OCI-LY7 (cell line): ENCODE data around the gene LRIG1. TPM values are rescaled to one million over a fixed set of nuclear protein-coding genes. Genes with fewer than 3 reads are reported as not detected.

Experiments
- BruUV-seq: library from RNA; stranded (reverse); fragments of 400-500 nt; replicated peaks from 2 replicates; lab custom pipeline; 2021; lab: Mats Ljungman, UMichigan
- CTCF ChIA-PET: fragments of 300-600 bp; sonication (Branson Sonifier 250); formaldehyde crosslinking; loops from one replicate; lab custom pipeline; 2022; ENCODE audit warnings: antibody characterized with exemption; ENCODE audit not compliant: unreplicated experiment; lab: Charles Lee
- POLR2A ChIA-PET: fragments of 300-600 bp; sonication (Branson Sonifier 250); formaldehyde crosslinking; loops from one replicate; lab custom pipeline; 2022; ENCODE audit warnings: antibody characterized with exemption; lab: Charles Lee
- DNase-seq: peaks from one replicate; pipeline ENCODE4 v3.0.0-alpha.2; 2015; ENCODE audit warnings: low spot score
- H2AFZ ChIP-seq: fragments of 200-600 bp; sonication (generic), shearing (Covaris generic); 2 replicates; pipeline ENCODE4 v1.6.1; 2014; ENCODE audit warnings: mild to moderate bottlenecking, antibody characterized with exemption, low read length, moderate library complexity
- H3K27ac ChIP-seq: fragments of 200-600 bp; sonication (generic); 2 replicates; pipeline ENCODE4 v1.5.1; 2014; ENCODE audit warnings: mixed run types, low read depth, mild to moderate bottlenecking, moderate library complexity, low read length, inconsistent platforms; ENCODE audit not compliant: poor library complexity, severe bottlenecking
- H3K36me3 ChIP-seq: fragments of 200-600 bp; sonication (generic); 2 replicates; pipeline ENCODE4 v1.6.1; 2014; ENCODE audit warnings: mild to moderate bottlenecking, antibody characterized with exemption, low read length, moderate library complexity, mixed read lengths; ENCODE audit not compliant: insufficient read depth
- H3K4me1 ChIP-seq: fragments of 200-600 bp; sonication (generic); 2 replicates; pipeline ENCODE4 v1.5.1; 2014; ENCODE audit warnings: mild to moderate bottlenecking, low read length; ENCODE audit not compliant: insufficient read depth, poor library complexity, severe bottlenecking
- H3K4me2 ChIP-seq: fragments of 200-600 bp; sonication (generic); 2 replicates; pipeline ENCODE4 v1.6.1; 2014; ENCODE audit warnings: mild to moderate bottlenecking, low read length
- H3K4me3 ChIP-seq: fragments of 200-600 bp; sonication (generic); 2 replicates; pipeline ENCODE4 v1.5.1; 2014; ENCODE audit warnings: mild to moderate bottlenecking, low read depth, low read length; ENCODE audit not compliant: poor library complexity, severe bottlenecking
- H3K79me2 ChIP-seq: fragments of 200-600 bp; sonication (generic); 2 replicates; pipeline ENCODE4 v1.6.1; 2016; ENCODE audit warnings: low read depth, mild to moderate bottlenecking, low read length, moderate library complexity, mixed read lengths; ENCODE audit not compliant: insufficient read depth
- H3K9me2 ChIP-seq: fragments of 200-600 bp; sonication (generic); 2 replicates; pipeline ENCODE4 v1.6.1; 2016; ENCODE audit warnings: mild to moderate bottlenecking, low read length, mixed read lengths; ENCODE audit not compliant: insufficient read depth
- H3K9me3 ChIP-seq: fragments of 200-600 bp; sonication (generic); 2 replicates; pipeline ENCODE4 v1.6.1; 2014; ENCODE audit warnings: mild to moderate bottlenecking, mixed run types, low read length, mixed read lengths
- H4K20me1 ChIP-seq: fragments of 200-600 bp; sonication (generic); 2 replicates; pipeline ENCODE4 v1.6.1; 2014; ENCODE audit warnings: mild to moderate bottlenecking, antibody characterized with exemption, low read length, moderate library complexity, mixed read lengths; ENCODE audit not compliant: insufficient read depth
- EZH2phosphoT487 ChIP-seq: fragments of 200-600 bp; sonication (generic); IDR thresholded peaks from 2 replicates; pipeline ENCODE4 v1.6.1; 2018; ENCODE audit warnings: low read depth, borderline replicate concordance, mild to moderate bottlenecking, mixed run types, antibody characterized with exemption, low read length, moderate library complexity, mixed read lengths
- intact Hi-C: fragments of 100-400 bp; cut with micrococcal nuclease; formaldehyde crosslinking; loops from one replicate; pipeline ENCODE4 v1.10.0; 2022; ENCODE audit not compliant: unreplicated experiment
- total RNA-seq, 2 experiments: library from RNA; depleted of rRNA in 1 of 2; stranded (reverse); fragments of >200 nt in 1 of 2; shearing (Covaris generic) in 1 of 2; gene quantifications; 2 replicates each; pipeline ENCODE4 v1.2.3, GENCODE V29; 2014 to 2022
- TF ChIP-seq, protein P1 (sequence below): fragments of 200-600 bp; sonication (generic); conservative IDR thresholded peaks from 2 replicates; pipeline ENCODE4 v1.5.1; 2014; ENCODE audit warnings: mild to moderate bottlenecking, antibody characterized with exemption, low read length, moderate library complexity, mixed read lengths

Gene LRIG1
- total RNA-seq, 2 experiments from 2014 or later: 84.2 to 115 TPM

DNA sequence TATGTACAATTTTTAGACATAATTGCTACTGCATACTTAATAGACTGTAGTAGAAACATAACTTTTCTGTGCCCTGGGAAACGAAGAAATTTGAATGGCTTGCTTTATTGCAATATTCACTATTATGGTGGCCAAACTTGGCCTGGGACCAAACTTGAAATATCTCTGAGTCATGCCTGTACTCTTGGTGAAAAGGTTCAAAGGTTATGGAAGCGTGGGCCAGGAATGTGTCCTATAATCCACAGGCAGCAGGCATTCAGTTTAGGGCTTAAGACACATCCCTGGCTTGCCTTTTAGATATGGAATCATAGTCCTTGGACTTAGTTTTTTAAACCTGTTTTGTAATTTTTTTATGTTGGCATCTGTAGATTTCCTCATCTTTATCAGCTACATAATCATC, 124.3 kb downstream of the LRIG1 start:
- no peaks in the 10 kb centered on the region for H3K79me2 ChIP-seq
- H3K4me2 ChIP-seq: no peak overlapping the region
- peaks cover 99% of the 10 kb centered on the region for H3K36me3 ChIP-seq
- peaks cover under 1% of the 10 kb centered on the region for H3K4me1 ChIP-seq
- no peaks in the 10 kb centered on the region for H3K9me2 ChIP-seq
- TF ChIP-seq, protein P1, sequence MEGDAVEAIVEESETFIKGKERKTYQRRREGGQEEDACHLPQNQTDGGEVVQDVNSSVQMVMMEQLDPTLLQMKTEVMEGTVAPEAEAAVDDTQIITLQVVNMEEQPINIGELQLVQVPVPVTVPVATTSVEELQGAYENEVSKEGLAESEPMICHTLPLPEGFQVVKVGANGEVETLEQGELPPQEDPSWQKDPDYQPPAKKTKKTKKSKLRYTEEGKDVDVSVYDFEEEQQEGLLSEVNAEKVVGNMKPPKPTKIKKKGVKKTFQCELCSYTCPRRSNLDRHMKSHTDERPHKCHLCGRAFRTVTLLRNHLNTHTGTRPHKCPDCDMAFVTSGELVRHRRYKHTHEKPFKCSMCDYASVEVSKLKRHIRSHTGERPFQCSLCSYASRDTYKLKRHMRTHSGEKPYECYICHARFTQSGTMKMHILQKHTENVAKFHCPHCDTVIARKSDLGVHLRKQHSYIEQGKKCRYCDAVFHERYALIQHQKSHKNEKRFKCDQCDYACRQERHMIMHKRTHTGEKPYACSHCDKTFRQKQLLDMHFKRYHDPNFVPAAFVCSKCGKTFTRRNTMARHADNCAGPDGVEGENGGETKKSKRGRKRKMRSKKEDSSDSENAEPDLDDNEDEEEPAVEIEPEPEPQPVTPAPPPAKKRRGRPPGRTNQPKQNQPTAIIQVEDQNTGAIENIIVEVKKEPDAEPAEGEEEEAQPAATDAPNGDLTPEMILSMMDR: no peak
- TF ChIP-seq EZH2phosphoT487: no peak
- no peak overlapping the region for H3K27ac ChIP-seq
- no peak overlapping the region for H3K4me3 ChIP-seq
- no peaks in the 10 kb centered on the region for H4K20me1 ChIP-seq
- H2AFZ ChIP-seq: no peak overlapping the region
- ChIA-PET CTCF (no interaction called here), POLR2A (no interaction called here)
- intact Hi-C loops: loop anchor here (5.0 kb wide), 1 partner anchor 119 kb away; no protein-coding TSS in a partner anchor
- DNase-seq: no peak
- no TSS peak for BruUV-seq
- H3K9me3 ChIP-seq: no peaks in the 10 kb centered on the region

DNA sequence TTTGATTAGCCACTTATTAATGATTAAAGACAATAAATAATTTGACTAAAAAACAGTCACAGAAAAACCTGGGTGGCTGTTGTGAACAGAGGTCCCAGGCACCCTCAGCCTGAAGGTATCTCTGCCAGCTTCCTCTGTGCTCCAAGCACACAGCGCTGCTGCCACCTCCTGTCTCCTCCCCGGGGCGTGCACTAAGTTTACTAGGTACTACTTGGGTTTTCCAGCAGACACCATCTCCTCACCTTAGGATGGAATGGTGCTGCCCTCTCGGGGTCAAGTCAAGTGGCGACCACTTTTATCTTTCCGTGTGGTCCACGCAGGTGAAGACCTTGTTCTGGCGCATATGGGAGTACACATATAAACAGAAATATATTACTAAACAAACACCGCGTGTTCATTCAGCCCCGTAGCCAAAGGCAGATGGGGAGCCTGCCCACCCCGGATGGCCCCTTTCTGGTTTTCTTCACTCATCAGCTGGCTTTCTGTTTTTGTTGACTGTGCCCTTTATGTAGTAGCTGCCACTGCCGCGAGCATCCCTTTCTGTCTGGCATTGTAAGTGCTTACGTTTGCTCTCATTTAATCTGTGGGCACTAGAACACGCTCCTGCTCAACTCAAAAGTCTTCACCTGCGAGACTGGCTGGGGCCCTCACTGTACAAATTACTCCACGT, 128.0 kb downstream of the LRIG1 start:
- ChIA-PET CTCF (no interaction called here), POLR2A (no interaction called here)
- Histone ChIP-seq H2AFZ (no peak overlapping the region), H3K4me1 (peaks cover 24% of the 10 kb centered on the region), H3K27ac (no peak overlapping the region), H3K4me3 (no peak overlapping the region), H3K79me2 (no peaks in the 10 kb centered on the region), H3K36me3 (peaks cover 81% of the 10 kb centered on the region), H3K9me2 (no peaks in the 10 kb centered on the region), H3K4me2 (no peak overlapping the region), H3K9me3 (no peaks in the 10 kb centered on the region), H4K20me1 (no peaks in the 10 kb centered on the region)
- BruUV-seq: no TSS peak
- intact Hi-C loops: loop anchor here (2.0 kb wide), 1 partner anchor 96 kb away; no protein-coding TSS in a partner anchor
- DNase-seq: peak; percentile 26
- TF ChIP-seq, protein P1: peak; percentile 38
- TF ChIP-seq EZH2phosphoT487: no peak

DNA sequence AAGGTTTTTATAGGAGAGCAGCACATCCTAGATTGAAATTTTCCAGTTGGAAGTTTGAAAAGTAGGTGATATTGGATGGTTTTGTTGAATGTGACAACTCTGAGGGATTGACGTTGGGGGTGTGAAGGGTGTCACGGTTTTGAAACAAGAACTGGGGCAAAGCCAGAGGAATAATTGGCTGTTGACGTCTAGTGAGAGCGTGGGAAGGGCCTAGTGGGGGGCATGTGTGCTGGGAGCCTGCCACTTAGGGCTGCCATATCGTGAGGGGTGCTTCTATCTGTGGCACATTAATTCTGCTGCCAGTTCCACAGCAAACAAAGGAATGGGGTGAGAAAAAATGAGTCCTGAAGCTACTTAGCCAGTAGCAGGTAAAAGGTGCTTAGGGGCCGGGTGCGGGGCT, 129.4 kb downstream of the LRIG1 start:
- CTCF ChIA-PET: no interaction called here
- Histone ChIP-seq H3K4me3 (no peak overlapping the region), H3K79me2 (no peaks in the 10 kb centered on the region), H3K9me2 (no peaks in the 10 kb centered on the region), H3K4me1 (peaks cover 24% of the 10 kb centered on the region), H3K9me3 (no peaks in the 10 kb centered on the region), H2AFZ (no peak overlapping the region), H3K36me3 (peaks cover 67% of the 10 kb centered on the region), H4K20me1 (no peaks in the 10 kb centered on the region), H3K4me2 (no peak overlapping the region), H3K27ac (no peak overlapping the region)
- POLR2A ChIA-PET: interaction anchor here (1.0 kb wide), 1 partner anchor 86 kb away, joined by 3 read pairs; no protein-coding TSS in a partner anchor
- no peak for DNase-seq
- BruUV-seq: no TSS peak
- intact Hi-C loops: no loop called here
- TF ChIP-seq EZH2phosphoT487: no peak
- TF ChIP-seq, protein P1: no peak
